CD4-positive, alpha-beta T cell treated with Interleukin-2 at 100 ng/mL for 4 hours (primary cell): Measurements from ENCODE around the gene MED10.
"Not testable (repeated sequence)": the region's sequence is repeated elsewhere in the genome, so short reads cannot be mapped to it uniquely, and the experiment has no call there.

Experiments
- DNase-seq: peaks from one replicate; pipeline ENCODE4 v3.0.0-alpha.2; 2020; ENCODE audit warnings: low spot score

MED10 gene

GRCh38 chr5:6372251-6373080, 5.9 kb downstream of the MED10 start:
- no peak for DNase-seq

GRCh38 chr5:6371079-6371810, 7.1 kb downstream of the MED10 start:
- no peak for DNase-seq

GRCh38 chr5:6370580-6370979, 7.8 kb downstream of the MED10 start:
- no peak for DNase-seq

GRCh38 chr5:6365977-6366590, 12.3 kb downstream of the MED10 start:
- no peak for DNase-seq

GRCh38 chr5:6365142-6365976, 13.0 kb downstream of the MED10 start:
- DNase-seq = no peak

GRCh38 chr5:6363454-6364011, 14.8 kb downstream of the MED10 start:
- not testable (repeated sequence) for DNase-seq

- no peak for DNase-seq
Measured at GRCh38 chr5:6362846-6363245, 15.5 kb downstream of the MED10 start.

- no peak for DNase-seq
Measured at GRCh38 chr5:6361101-6361500, 17.2 kb downstream of the MED10 start.

GRCh38 chr5:6360323-6361072, 17.8 kb downstream of the MED10 start:
- DNase-seq = no peak

- no peak for DNase-seq
Measured at GRCh38 chr5:6359555-6360322, 18.6 kb downstream of the MED10 start.

- DNase-seq = no peak
Measured at GRCh38 chr5:6358434-6358820, 19.9 kb downstream of the MED10 start.

- DNase-seq = not testable (repeated sequence)
Measured at GRCh38 chr5:6357817-6358433, 20.4 kb downstream of the MED10 start.

- no peak for DNase-seq
Measured at GRCh38 chr5:6356578-6357164, 21.7 kb downstream of the MED10 start.

GRCh38 chr5:6355294-6355693, 23.1 kb downstream of the MED10 start:
- no peak for DNase-seq

- no peak for DNase-seq
Measured at GRCh38 chr5:6354848-6355247, 23.5 kb downstream of the MED10 start.

GRCh38 chr5:6353602-6354302, 24.6 kb downstream of the MED10 start:
- DNase-seq = no peak

- DNase-seq = no peak
Measured at GRCh38 chr5:6350277-6351090, 27.9 kb downstream of the MED10 start.

- DNase-seq = no peak
Measured at GRCh38 chr5:6349387-6349786, 29.0 kb downstream of the MED10 start.
